GM21825 (cell line): ENCODE data around the gene NTSR2.

Experiments used
- ATAC-seq: cut with Tn5 transposase; IDR thresholded peaks from one replicate; pipeline ENCODE4 v1.9.1; 2021; ENCODE audit warnings: mild to moderate bottlenecking, moderate library complexity; ENCODE audit not compliant: unreplicated experiment

The NTSR2 gene

DNA sequence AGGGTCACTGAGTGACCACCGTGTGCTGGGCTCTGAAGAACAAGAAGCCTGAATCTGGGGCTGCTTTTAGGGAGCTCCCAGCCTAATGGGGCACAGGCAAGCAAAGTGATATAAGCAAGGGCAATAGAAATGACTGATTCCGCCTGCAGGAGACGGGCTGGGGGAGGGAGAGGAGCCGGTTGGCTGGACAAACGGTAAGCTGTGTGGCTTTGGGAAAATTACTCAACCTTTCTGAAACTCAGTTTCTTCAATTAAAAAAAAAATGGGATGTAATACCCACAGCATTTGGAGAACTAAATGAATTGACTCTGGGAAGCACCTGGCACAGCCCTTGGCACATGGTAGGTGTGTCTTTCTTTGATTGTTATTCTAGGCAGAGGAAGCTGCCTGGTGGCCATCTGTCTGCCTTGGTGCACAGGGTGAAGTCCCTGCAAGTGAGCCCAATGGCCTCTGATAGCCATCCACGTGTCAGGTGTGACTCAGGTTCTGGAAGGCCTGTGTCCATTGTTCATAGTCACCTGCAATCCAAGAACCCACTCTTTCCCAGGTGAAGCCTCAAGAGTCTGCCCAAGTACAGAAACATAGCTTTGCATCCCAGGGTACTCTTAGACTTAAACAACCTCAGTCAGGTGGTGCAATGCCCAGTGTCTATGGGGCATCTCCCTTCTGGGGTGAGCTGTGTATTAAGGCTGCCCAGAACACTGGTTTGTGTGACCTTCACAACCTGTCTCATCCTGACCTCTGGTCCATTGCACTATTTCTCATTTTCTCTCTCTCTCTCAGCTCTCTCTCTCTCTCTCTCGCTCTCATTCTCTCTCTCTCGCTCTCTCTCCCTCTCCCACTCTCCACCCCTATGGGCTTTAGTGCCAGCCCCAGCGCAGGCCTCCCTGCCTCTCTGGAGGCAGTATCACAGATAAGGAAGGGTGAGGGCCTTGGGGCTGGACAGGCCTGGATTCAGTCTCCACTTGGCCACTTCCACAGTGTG, 30.0 kb upstream of the NTSR2 start:
- no peak for ATAC-seq

GRCh38 chr2:11698009-11698922, 28.3 kb upstream of the NTSR2 start:
- ATAC-seq, result no peak

DNA sequence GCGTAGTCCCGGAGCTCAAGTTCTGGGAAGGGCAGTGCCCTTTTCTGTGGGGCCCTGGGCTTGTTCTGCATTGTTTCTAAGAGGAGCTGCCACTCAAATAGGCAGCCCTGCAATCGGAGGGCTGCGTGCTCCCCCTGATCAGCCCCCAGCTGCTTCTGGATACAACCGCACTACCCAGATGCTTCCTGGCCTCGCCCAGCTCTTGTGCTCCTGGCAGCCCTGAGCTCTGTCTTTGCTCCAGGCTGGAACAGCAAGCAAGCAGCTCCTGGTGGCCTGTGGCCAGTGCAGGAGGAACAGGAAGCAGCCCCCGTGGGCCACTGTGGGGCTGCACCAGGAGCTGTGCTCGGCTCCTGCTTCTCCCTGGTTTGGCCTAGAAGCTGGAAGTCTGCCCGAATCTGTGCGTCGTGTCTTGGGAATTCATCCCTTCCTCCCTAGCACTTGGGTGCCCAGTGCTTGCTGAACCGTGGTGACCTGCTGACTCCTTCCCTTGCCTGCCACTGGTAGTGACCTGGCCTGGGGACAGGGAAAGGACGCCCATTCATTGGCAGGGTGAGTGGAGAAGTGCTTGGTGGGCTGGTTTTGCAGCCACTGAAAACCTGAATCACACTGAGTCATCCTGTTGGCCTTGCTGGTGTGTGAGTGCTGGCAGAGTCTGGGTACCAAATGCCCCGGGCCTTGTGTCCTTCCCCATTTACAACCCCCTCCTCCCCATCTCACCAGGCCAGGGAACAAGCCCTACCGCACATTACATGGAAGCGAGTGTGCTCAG, 27.3 kb upstream of the NTSR2 start:
- ATAC-seq, result no peak

DNA sequence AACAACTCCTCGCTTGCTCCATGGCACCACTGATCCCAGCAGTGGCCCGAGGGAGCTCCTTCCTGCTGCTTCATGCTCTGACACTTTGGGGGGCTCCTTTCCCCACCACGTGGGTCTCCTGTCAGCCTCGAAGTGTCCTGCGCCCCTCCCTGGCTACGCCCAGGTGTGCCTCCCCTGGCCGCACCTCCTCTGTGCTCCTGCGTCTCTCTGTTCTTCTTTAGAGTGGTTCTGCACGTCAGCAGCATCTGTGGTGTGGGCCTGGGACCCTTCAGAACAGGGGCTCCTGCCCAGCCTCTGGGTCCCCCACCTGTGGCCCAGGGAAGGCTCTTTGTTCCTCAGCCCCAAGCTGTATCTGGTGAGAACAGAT, 26.7 kb upstream of the NTSR2 start:
- no peak for ATAC-seq

GRCh38 chr2:11695576-11695975, 25.6 kb upstream of the NTSR2 start:
- ATAC-seq, result no peak

GRCh38 chr2:11692966-11693521, 23.0 kb upstream of the NTSR2 start:
- peak; percentile 81 for ATAC-seq

DNA sequence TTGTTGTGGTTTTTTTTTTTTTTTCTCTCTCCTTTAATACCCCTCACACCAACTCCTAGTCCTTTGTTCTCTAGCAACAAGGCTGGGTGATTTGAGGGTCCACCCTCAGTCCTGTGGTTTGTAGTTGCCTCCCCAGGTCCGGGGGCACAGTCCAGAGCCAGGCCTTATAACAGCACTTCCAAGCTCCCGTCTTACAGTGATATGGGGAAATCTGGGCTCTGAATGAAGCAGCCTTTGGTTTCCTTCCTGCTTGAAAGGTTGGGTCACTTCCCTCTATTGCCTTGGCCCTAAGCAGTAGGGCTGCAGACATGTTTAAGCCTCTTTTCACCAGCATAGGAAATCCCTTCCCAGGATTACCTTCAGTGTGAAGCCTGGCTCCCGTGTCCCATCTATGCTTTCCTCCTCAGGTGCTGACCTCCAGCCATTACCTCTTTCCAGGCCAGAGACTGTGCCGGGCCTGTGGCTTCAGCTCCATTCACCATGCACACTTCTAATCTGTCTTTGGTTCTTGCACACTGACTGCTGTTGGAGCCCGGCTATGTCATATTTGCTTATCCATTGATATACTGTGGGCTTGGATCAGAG, 21.2 kb upstream of the NTSR2 start:
- ATAC-seq, result no peak

DNA sequence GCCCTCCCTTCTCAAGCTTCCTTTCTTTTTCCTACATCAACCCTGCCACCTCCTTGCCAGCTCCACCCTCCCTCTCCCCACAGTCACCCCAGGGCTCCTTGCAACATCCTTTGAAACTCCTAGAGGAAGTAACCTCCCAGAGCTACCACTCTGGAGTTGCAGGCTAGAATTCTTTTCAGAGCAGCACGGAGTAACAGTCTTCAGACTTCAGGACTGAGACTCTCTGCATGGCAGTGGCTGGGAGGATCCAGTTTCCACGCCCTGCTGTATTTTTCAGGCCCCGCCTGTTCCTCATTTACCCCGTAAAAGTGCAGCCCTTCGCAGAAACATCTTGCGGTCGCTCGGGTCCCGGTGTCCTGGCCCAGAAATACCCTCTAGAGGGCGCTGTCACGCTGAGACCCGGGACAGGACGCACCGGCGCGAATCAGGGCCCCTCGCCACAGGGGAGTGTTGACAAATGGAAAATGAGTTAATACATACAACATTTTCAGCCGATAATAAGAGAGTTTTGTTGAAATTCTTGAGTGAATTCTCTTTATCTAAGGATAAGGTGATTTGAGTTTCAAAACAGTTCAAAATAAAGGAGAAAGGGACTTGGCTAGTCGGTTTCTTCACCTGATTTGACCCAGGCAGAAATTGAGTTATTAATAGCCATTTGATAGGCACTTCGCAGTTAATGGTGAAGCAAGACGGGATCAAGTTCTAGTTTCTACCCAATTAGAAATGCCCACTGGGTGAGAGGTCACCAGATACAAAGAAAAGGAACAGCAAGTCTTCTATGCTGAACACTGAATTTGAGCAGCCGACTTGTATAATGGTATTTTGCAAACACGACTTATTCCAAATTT, 18.5 kb upstream of the NTSR2 start:
- ATAC-seq, result peak; percentile 81

DNA sequence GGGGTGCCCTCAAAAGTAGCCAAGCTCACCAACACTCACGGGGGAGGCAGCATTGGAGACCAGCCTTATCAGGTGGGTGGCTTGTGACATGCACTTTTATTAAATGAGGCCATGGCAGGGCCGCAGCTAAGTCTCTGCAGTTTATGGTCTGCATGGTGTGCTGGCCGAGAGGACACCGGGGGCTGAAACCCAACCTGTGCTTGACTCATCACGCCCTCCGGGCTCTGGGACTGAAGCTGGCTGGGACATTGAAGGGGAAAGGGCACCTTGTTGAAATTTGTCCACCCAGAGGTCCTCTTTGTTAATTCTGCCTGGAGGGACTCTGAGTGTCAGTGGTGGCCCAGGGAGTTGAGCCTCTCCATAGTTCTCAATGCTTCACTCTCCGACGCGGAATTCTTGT, 17.7 kb upstream of the NTSR2 start:
- ATAC-seq, result no peak

- no peak for ATAC-seq
Measured at GRCh38 chr2:11685906-11686470, 16.0 kb upstream of the NTSR2 start.

DNA sequence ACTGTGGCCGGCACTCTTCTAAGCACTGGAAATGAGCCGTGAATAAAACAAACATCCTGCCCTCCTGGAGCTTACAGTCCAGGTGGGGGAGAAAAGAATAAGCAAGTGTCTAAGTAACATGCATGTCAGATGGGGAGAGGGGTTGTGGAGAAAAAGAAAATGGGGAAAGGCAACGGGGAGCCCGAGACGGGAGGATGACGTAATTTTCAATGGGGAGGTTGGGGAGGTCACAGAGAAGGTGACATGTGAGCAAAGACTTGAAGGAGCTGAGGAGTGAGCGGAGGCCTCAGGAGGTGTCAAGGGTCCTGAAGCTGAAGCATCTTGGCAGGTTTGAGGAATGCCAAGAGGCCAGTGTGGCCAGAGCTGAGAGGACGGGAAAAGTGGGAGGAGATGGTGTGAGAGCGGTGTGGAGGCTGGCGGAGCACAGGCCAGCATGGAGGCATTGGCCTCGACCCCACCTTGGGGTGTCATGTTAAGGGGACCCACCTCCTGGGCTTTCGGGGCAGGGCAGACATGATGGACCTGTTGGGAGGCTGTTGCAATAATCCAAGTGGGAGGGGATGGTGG, 15.0 kb upstream of the NTSR2 start:
- ATAC-seq, result no peak

DNA sequence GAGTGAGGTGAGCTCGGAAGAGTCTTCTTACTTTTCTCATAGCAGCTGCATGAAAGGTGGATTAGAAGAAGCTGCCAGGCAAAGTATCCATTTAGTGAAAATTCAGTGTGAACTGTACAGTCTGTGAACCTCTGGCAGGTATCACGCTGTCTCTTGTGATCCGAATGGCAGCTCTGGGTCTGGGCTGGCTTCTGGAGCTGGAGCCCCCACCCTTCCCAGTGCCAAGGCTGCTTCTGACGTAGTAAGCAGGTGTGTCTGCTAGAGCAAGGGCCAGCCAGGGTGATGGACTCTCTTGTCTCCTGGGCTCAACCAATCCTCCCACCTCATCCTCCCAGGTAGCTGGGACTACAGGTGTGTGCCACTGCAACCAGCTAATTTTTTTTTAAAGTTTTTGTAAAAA, 14.0 kb upstream of the NTSR2 start:
- ATAC-seq, result no peak

- ATAC-seq, result no peak
Measured at GRCh38 chr2:11683476-11683875, 13.5 kb upstream of the NTSR2 start.

- ATAC-seq, result no peak
Measured at GRCh38 chr2:11682590-11682915, 12.6 kb upstream of the NTSR2 start.

DNA sequence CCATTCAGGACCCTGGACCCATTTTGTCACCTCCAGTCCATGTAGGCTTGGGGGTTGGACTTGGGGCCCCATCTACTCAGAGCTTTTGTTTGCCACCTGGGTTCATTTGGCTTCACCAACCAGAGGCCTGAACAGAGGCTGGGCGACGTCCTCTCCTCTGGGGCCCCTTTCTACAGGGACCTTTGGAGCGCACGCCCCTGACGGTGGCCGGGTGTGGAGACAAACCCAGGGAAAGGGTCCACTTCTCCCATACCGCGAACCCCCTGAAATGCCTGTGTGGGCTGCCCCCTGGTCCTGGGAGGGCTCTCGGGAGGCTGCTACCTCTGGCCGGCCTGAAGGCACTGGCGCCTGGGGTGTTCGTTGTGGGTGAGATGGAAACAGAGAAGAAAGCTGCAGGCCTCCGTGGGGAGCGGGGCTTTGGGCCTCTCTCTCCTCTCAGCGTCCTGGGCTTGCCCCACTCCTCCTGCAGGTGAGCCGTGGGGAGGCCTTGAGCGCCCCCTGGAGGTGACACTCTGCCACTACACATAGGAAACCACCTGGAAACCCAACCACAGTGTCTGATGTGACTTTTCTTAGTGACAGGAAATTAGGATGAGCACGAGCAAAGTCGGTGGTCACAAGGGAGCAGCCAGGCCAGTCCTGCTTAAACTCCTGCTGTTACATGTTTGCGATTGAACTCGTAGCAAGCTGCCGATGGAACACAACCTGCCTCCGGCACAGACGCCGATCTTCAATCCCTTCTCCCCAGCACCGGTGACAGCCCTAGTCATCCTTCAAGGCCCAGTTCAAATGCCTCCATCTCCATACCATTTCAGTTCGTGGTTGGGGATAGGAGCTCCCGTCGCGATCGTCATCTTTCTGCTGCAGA, 12.0 kb upstream of the NTSR2 start:
- peak; percentile 54 for ATAC-seq

DNA sequence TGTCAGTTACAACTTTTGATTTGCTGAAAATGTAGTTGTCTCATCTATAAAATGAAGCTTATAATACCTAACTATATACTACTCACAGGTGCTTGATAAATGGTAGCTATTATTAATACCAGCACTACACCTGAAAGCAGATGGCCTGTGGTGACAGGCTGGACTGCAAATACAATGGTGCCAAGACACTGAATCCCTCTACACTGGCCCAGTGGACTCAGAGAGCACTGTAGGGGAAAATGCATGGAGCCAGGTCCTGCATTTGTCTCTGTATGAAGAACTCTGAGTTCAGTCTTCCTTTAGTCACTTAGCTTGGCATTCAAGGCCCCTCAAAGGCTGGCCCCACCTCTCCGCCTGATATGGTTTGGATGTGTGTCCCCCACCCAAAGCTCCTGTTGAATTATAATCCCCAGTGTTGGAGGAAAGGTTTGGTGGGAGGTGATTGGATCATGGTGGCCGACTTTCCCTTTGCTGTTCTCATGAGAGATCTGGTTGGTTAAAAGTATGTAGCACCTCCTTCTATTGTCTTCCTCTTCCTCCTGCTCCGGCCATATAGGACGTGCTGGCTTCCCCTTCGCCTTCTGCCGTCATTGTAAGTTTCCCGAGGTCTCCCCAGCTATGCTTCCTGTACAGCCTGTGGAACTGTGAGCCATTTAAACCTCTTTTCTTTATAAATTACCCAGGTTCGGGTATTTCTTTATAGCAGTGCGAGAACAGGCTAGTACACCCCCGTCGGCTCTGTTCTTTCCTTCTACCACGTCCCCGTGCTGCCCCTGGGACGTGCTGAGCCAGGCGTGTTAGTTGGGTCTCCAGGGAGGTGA, 11.1 kb upstream of the NTSR2 start:
- no peak for ATAC-seq
